Trophoblast cell (in vitro differentiated cells and primary cell): ENCODE results near the gene ADCY1.

ENCODE experiments used
- DNase-seq, 2 donors: peaks; one replicate each; pipeline ENCODE4 v3.0.0-alpha.2; 2016
- H2AFZ ChIP-seq: 2 replicates; pipeline ENCODE4 v1.6.1; 2013; ENCODE audit warnings: low read length, moderate library complexity, mild to moderate bottlenecking; ENCODE audit not compliant: insufficient read depth, poor library complexity
- H2AK5ac ChIP-seq: 2 replicates; pipeline ENCODE4 v1.6.1; 2013; ENCODE audit warnings: mild to moderate bottlenecking, low read length
- H2BK120ac ChIP-seq: 2 replicates; pipeline ENCODE4 v1.6.1; 2013; ENCODE audit warnings: low read length, mild to moderate bottlenecking, moderate library complexity; ENCODE audit not compliant: insufficient read depth, poor library complexity
- H2BK12ac ChIP-seq: 2 replicates; pipeline ENCODE4 v1.6.1; 2013; ENCODE audit warnings: mild to moderate bottlenecking, low read length, moderate library complexity
- H2BK5ac ChIP-seq: 2 replicates; pipeline ENCODE4 v1.6.1; 2013; ENCODE audit warnings: low read length, low read depth, moderate library complexity, mild to moderate bottlenecking; ENCODE audit not compliant: poor library complexity
- H3K14ac ChIP-seq: 2 replicates; pipeline ENCODE4 v1.6.1; 2013; ENCODE audit warnings: mild to moderate bottlenecking, low read length
- H3K18ac ChIP-seq: 2 replicates; pipeline ENCODE4 v1.6.1; 2013; ENCODE audit warnings: mild to moderate bottlenecking, low read length
- H3K23ac ChIP-seq: 2 replicates; pipeline ENCODE4 v1.6.1; 2013; ENCODE audit warnings: low read length
- H3K27ac ChIP-seq: 2 replicates; pipeline ENCODE4 v1.5.1; 2013; ENCODE audit warnings: low read depth, mild to moderate bottlenecking, inconsistent platforms, low read length, moderate library complexity
- H3K27me3 ChIP-seq: 2 replicates; pipeline ENCODE4 v1.6.1; 2013; ENCODE audit warnings: inconsistent platforms, mild to moderate bottlenecking, low read length, moderate library complexity; ENCODE audit not compliant: insufficient read depth
- H3K36me3 ChIP-seq, 2 experiments: 1 replicate in 1 of 2; 2 replicates in 1 of 2; pipeline ENCODE4 v1.6.1; 2013; ENCODE audit warnings: low read length in 2 of 2, mild to moderate bottlenecking in 2 of 2, moderate library complexity in 1 of 2; ENCODE audit not compliant: insufficient read depth in 2 of 2, control insufficient read depth in 1 of 2
- H3K4ac ChIP-seq: 2 replicates; pipeline ENCODE4 v1.6.1; 2013; ENCODE audit warnings: low read depth, mild to moderate bottlenecking, low read length, moderate library complexity
- H3K4me1 ChIP-seq, 2 experiments: 1 replicate in 1 of 2; 2 replicates in 1 of 2; pipeline ENCODE4 v1.6.1; 2013; ENCODE audit warnings: low read length in 2 of 2, mild to moderate bottlenecking in 2 of 2, moderate library complexity in 1 of 2; ENCODE audit not compliant: insufficient read depth in 2 of 2, control insufficient read depth in 1 of 2
- H3K4me2 ChIP-seq: 2 replicates; pipeline ENCODE4 v1.6.1; 2013; ENCODE audit warnings: inconsistent platforms, mild to moderate bottlenecking, low read length, moderate library complexity
- H3K4me3 ChIP-seq: 2 replicates; pipeline ENCODE4 v1.5.1; 2013; ENCODE audit warnings: mild to moderate bottlenecking, low read depth, low read length, inconsistent platforms
- H3K79me1 ChIP-seq: one replicate; pipeline ENCODE4 v1.6.1; 2013; ENCODE audit warnings: low read length
- H3K79me2 ChIP-seq: 2 replicates; pipeline ENCODE4 v1.6.1; 2013; ENCODE audit warnings: low read length, mild to moderate bottlenecking; ENCODE audit not compliant: control insufficient read depth, insufficient read depth, poor library complexity
- H3K9ac ChIP-seq: 2 replicates; pipeline ENCODE4 v1.6.1; 2013; ENCODE audit warnings: mild to moderate bottlenecking, low read length
- H3K9me3 ChIP-seq: 2 replicates; pipeline ENCODE4 v1.6.1; 2013; ENCODE audit warnings: low read depth, mild to moderate bottlenecking, control low read depth, inconsistent platforms, low read length; ENCODE audit not compliant: insufficient read depth
- H4K12ac ChIP-seq: 2 replicates; pipeline ENCODE4 v1.6.1; 2013; ENCODE audit warnings: low read depth, mild to moderate bottlenecking, low read length, moderate library complexity
- H4K8ac ChIP-seq: 2 replicates; pipeline ENCODE4 v1.6.1; 2013; ENCODE audit warnings: low read depth, mild to moderate bottlenecking, low read length, moderate library complexity
- H4K91ac ChIP-seq: one replicate; pipeline ENCODE4 v1.6.1; 2013; ENCODE audit warnings: low read depth, mild to moderate bottlenecking, low read length, moderate library complexity
- WGBS: extraction: QIAGEN DNeasy Blood & Tissue Kit; methylation state at CpG from one replicate; pipeline ENCODE4 v1.1.7; 2013; ENCODE audit warnings: missing lambda C conversion rate; ENCODE audit not compliant: insufficient read length, insufficient coverage; ENCODE audit errors: extremely low coverage; 5-methylcytosine and 5-hydroxymethylcytosine counted together

The ADCY1 gene

GRCh38 chr7:45682836-45683555 lies 108.8 kb downstream of the ADCY1 start:
- Histone ChIP-seq H3K18ac (no peak overlapping the region), H3K27ac (no peak overlapping the region), H3K23ac (no peak overlapping the region), H3K14ac (no peak overlapping the region), H3K4me1 (peaks cover 3 to 10% of the 10 kb centered on the region in 2 experiments), H3K9me3 (peaks cover 3% of the 10 kb centered on the region), H2BK5ac (no peak overlapping the region), H3K36me3 (no peaks in the 10 kb centered on the region), H2AK5ac (no peak overlapping the region), H2AFZ (no peak overlapping the region), H4K91ac (no peak overlapping the region), H3K27me3 (no peaks in the 10 kb centered on the region), H3K9ac (no peak overlapping the region), H2BK12ac (no peak overlapping the region), H3K4me2 (no peak overlapping the region), H2BK120ac (no peak overlapping the region), H3K4ac (no peak overlapping the region), H4K8ac (no peak overlapping the region), H3K79me2 (no peaks in the 10 kb centered on the region), H3K79me1 (no peaks in the 10 kb centered on the region), H3K4me3 (no peak overlapping the region), H4K12ac (no peak overlapping the region)
- WGBS = no CpG with 5 or more reads among the region's 7 CpGs
- no peak for DNase-seq

GRCh38 chr7:45683556-45684148 lies 109.5 kb downstream of the ADCY1 start:
- Histone ChIP-seq H3K4ac (no peak overlapping the region), H3K4me2 (no peak overlapping the region), H3K18ac (no peak overlapping the region), H3K23ac (no peak overlapping the region), H3K79me1 (no peaks in the 10 kb centered on the region), H3K27ac (no peak overlapping the region), H3K36me3 (no peaks in the 10 kb centered on the region), H4K8ac (no peak overlapping the region), H2BK120ac (no peak overlapping the region), H2BK12ac (no peak overlapping the region), H3K4me1 (peaks cover 3 to 10% of the 10 kb centered on the region in 2 experiments), H3K79me2 (no peaks in the 10 kb centered on the region), H3K9ac (no peak overlapping the region), H4K91ac (no peak overlapping the region), H2AFZ (no peak overlapping the region), H3K4me3 (no peak overlapping the region), H3K9me3 (peaks cover 3% of the 10 kb centered on the region), H4K12ac (no peak overlapping the region), H3K27me3 (no peaks in the 10 kb centered on the region), H3K14ac (no peak overlapping the region), H2AK5ac (no peak overlapping the region), H2BK5ac (no peak overlapping the region)
- WGBS = no CpG with 5 or more reads among the region's 13 CpGs
- no peak for DNase-seq

GRCh38 chr7:45684910-45685618 lies 110.9 kb downstream of the ADCY1 start:
- no peak overlapping the region for H2AK5ac ChIP-seq
- no peak overlapping the region for H3K4ac ChIP-seq
- H3K14ac ChIP-seq = no peak overlapping the region
- H3K36me3 ChIP-seq = no peaks in the 10 kb centered on the region
- H3K27me3 ChIP-seq = no peaks in the 10 kb centered on the region
- H2BK5ac ChIP-seq = no peak overlapping the region
- no peak overlapping the region for H3K23ac ChIP-seq
- H2BK12ac ChIP-seq = no peak overlapping the region
- no peak overlapping the region for H2AFZ ChIP-seq
- peaks cover 14 to 20% of the 10 kb centered on the region in 2 experiments for H3K4me1 ChIP-seq
- peaks cover 3% of the 10 kb centered on the region for H3K9me3 ChIP-seq
- H4K8ac ChIP-seq = no peak overlapping the region
- H3K79me2 ChIP-seq = no peaks in the 10 kb centered on the region
- no peak overlapping the region for H3K18ac ChIP-seq
- no peak overlapping the region for H2BK120ac ChIP-seq
- H3K4me3 ChIP-seq = no peak overlapping the region
- no peak for DNase-seq
- no CpG with 5 or more reads among the region's 8 CpGs for WGBS
- no peak overlapping the region for H4K91ac ChIP-seq
- H3K4me2 ChIP-seq = no peak overlapping the region
- no peak overlapping the region for H3K9ac ChIP-seq
- H3K27ac ChIP-seq = no peak overlapping the region
- no peaks in the 10 kb centered on the region for H3K79me1 ChIP-seq
- no peak overlapping the region for H4K12ac ChIP-seq

GRCh38 chr7:45685619-45686240 lies 111.6 kb downstream of the ADCY1 start:
- H3K36me3 ChIP-seq = no peaks in the 10 kb centered on the region

More at GRCh38 chr7:45685619-45686240, 111.6 kb downstream of the ADCY1 start:
- H3K9me3 ChIP-seq = peaks cover 3% of the 10 kb centered on the region
- H4K12ac ChIP-seq = no peak overlapping the region
- no peak overlapping the region for H2AK5ac ChIP-seq
- no peak overlapping the region for H3K4ac ChIP-seq
- no peak overlapping the region for H3K23ac ChIP-seq
- WGBS = no CpG with 5 or more reads among the region's 11 CpGs
- no peak overlapping the region for H3K4me3 ChIP-seq
- peaks cover 14 to 20% of the 10 kb centered on the region in 2 experiments for H3K4me1 ChIP-seq
- H2AFZ ChIP-seq = no peak overlapping the region
- H3K27me3 ChIP-seq = no peaks in the 10 kb centered on the region
- no peak for DNase-seq
- H4K8ac ChIP-seq = no peak overlapping the region
- H3K79me2 ChIP-seq = no peaks in the 10 kb centered on the region
- no peak overlapping the region for H3K27ac ChIP-seq
- no peak overlapping the region for H2BK5ac ChIP-seq
- no peak overlapping the region for H2BK12ac ChIP-seq
- no peak overlapping the region for H4K91ac ChIP-seq
- H3K79me1 ChIP-seq = no peaks in the 10 kb centered on the region
- H3K14ac ChIP-seq = no peak overlapping the region
- no peak overlapping the region for H3K18ac ChIP-seq
- H3K4me2 ChIP-seq = no peak overlapping the region
- H2BK120ac ChIP-seq = no peak overlapping the region
- no peak overlapping the region for H3K9ac ChIP-seq
